Stimulated activated CD8-positive, alpha-beta memory T cell treated with anti-CD3 and anti-CD28 coated beads, Interleukin-15, amount 100 ng/mL, for 4 hours (primary cell): ENCODE data around the gene SLAMF8.

Source experiments
- DNase-seq, 2 donors: peaks; one replicate each; pipeline ENCODE4 v3.0.0-alpha.2; 2020; ENCODE audit warnings: low read depth in 2 of 2

The SLAMF8 gene

DNA sequence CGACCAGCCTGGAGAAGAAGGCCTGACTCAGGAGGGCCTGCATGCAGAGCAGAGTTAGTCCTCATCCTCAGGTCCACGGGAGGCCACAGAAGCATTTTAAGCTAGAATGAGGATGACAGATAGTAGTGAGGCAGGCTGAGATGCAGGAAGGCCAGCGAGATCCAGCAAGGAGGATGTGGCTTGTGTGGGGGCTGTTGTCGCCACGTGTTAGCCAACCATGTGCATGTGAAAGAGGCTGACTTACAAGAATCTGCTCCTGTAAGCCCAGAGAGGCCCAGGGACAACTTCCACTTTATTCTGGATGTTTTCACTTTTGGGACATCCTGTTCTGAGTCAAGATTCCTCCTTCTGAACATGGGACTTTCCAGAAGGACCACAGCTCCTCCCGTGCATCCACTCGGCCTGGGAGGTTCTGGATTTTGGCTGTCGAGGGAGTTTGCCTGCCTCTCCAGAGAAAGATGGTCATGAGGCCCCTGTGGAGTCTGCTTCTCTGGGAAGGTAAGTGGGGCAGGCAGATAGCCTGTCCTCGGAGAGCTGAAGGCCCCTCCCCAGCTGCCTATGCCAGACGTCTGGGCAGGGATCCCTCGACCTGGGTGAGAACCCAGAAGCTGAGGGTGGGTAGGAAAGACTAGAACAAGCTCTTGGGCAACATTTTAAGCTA, at the start of gene SLAMF8:
SLAMF8 (plus strand) TSS at position 433 of the 661 bp plus-strand sequence; CDS start at position 459, 26 bp downstream.
- DNase-seq: peak; percentile 45 to 46

DNA sequence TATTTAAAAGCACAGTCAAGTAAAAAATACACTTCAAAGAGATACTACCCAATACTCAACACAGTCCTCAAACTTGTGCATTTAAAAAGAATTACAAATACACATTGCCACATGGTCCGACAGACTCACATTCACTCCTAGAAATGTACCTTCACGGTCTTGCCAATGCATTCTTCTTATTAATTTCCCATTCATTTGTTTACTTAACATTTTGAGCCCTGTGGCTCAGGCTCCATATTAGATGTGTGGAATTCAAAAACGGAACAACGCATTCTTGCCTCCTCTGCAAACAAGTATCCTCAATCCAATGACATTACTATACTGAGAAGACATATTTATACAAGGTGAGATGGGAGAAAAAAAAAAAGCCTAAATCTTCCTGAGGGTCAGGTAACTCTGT, 48.4 kb upstream of the SLAMF8 start:
- DNase-seq: no peak

DNA sequence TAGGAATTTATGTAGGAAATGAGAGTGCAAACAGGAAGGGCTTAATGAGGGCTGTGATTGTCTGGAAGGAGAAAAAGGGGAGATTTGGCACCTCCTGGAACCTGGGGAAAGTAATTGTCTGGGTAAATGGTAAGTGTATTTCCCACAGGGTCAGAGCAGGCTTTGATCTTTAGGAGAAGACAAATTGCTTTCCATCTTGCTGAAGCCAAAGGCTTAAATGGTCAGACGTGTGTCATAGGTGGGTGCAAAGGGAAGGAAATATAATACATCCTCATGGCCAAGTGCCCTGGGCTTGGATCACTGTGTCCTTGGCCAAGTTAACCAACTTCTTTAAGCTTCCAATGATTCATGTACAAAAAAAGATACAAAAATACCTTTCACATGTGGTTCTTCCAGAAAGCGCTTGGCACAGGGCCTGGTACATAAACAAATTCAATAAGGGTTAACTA, 47.2 kb upstream of the SLAMF8 start:
- no peak for DNase-seq

DNA sequence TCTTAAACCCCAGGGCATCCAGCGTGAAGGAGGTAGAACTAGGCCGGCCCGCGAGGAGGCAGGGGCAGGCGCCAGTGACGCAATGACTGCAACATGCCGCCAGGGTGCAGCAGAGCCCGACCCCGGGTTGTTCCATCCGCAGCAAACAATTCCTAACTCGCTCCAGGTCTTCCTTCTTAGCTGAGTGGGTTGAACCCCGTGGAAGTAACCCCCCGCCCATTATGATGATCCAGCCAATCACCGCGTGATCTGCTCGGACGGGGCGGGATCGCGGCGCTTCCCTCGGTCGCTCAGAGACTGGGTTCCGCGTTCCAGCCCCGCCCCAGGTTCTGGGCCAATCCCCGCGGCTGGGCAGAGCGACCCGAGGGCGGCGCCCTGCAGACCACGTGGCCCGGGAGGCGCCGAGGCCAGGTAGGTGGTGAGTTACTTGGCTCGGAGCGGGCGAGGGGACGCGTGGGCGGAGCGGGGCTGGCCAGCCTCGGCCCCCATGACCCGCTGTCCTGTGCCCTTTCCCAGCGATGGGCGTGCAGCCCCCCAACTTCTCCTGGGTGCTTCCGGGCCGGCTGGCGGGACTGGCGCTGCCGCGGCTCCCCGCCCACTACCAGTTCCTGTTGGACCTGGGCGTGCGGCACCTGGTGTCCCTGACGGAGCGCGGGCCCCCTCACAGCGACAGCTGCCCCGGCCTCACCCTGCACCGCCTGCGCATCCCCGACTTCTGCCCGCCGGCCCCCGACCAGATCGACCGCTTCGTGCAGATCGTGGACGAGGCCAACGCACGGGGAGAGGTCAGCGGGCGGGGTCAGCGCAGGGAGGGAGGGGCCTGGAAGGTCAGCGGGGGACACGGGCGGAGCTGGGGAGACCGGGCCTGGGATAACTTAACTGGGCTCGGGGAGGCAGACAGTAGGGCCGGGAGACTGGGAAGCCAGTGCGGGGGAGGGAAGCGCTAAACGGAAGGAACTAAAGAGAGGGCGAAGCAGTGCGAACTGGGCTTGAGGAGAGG, 45.8 kb upstream of the SLAMF8 start, which contains the start of gene DUSP23:
DUSP23 (plus strand) TSS at position 380 of the 1,000 bp plus-strand sequence; CDS start at position 519, 139 bp downstream.
- peak; percentile 91 to 92 for DNase-seq

DNA sequence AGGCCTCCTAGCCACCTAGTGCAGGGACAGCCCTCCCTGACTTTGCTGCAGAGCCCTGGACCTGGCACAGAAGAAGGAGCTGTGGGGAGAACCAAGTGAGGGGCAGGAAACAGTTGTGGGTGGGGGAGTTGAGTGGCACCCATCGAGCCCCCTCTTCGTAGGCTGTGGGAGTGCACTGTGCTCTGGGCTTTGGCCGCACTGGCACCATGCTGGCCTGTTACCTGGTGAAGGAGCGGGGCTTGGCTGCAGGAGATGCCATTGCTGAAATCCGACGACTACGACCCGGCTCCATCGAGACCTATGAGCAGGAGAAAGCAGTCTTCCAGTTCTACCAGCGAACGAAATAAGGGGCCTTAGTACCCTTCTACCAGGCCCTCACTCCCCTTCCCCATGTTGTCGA, 44.7 kb upstream of the SLAMF8 start:
- DNase-seq: no peak

DNA sequence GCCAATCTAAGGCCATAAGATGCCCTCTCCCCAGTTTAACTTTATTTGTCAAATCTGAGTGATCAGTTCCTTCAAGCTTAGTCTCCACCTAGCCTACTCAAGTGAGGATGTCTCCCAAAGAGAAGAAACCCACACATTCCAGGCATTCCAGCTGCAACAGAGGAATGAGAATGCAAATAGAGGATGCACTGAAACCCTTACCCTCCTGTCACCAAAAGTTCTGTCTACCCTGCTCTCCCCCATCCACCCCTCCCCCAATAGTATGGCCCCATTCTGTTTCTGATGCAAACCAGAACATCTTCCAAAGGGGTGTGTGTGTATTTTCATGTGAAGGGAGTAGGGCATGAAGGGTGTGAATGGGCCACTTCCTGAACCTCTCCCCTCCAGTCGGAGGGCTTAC, 42.9 kb upstream of the SLAMF8 start:
- DNase-seq: no peak

DNA sequence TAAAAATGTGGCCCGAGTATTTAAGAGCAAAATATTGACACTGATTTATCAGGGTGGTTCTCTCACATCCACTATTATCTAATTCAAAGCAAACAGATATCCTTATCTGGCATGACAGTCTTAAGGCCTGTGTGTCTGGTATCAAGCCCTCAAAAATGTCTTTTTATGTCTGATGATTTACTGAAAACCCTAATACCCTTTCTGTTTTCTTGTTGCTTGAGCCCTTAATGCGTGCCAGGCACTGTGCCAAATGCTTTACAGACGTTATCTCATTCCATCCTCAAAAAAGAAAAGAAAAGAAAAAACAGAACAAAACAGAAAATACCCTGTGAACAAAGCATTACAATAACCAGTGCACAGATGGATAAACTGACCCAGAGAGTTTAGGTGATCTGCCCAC, 40.2 kb upstream of the SLAMF8 start:
- DNase-seq: no peak

DNA sequence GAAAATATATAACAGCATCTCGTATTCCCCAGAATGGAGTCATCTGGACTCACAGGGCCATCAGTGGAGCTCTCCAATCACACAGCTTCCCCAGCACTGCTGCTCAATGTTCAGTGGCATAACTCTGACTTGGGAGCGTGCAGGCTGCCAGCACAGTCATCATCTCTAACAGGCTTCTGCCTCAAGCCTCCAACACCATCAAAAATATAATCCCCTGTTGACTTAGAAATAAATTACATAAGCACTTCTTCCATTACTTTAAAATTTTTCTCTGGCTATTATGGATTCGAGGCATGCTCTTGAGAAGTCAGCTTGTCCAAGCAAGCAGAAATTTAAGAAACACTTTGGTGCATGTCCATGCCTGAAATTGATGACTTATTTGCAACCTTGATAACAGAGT, 39.7 kb upstream of the SLAMF8 start:
- DNase-seq: no peak

DNA sequence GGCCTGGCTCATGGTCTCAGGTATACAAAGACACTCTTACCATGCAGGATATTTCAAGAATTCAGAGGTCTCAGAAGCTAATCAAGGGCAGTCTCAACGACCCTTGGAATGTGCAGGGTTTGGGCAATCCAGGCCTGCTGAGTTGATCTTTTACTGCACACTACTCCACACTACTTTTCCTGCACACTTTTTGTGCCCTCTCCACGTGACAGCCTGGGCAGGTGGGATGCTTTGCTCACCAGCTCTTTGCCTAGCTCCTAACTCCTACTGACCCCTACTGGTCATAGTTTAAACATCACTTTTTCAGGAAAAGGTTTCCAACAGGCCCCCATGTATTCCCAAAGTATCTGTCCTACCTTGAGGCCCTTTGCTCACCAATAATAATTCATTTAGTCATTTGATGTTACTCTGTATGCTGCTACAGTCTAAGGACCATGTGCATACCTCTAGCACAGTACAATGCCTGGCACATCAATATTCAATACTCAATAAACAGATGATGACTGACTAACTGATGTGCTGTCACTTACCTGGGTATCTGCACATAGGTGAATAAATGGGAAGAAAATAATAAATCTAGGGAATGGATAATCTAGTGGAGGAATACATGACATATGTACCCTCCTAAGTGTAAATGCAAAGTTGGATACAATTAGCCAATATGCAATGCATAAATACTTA, 36.3 kb upstream of the SLAMF8 start:
- DNase-seq: no peak

DNA sequence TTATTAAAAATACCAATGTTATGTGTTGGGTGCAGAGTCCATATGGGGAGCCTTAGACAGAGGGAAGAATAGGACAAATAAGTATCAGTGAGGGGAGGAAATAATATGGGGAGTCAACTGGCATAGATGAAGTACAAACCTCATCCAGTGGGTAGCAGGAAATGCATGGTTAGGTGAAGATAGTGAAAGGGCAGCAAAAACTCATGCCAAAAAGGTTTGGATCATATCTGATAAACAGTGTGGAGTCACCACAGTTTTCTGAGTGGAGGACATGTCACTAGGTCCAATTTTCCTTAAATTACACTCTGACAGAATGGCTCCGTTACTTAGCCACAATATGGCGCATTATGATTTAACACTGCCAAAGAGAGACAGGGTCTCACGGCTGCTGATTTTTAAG, 35.6 kb upstream of the SLAMF8 start:
- DNase-seq: no peak

DNA sequence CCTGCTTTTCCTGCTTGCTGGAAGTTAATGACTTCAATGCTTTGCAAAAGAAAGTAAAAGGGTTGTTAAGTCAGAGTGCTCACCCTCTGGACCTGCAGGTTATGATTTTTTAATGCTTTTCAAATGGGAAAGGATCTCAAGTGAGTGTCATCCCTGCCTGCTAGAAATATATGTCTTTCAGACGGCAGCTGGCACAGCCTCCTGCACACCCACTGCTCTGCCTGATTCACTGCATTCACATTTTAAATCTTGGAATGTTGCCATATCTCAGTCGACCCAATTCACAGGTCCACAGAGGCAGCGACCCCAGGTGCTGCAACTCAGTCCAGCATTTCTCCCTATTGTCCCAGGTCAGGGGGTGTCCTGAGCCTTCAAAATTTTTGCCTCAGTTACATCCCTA, 35.2 kb upstream of the SLAMF8 start:
- no peak for DNase-seq

DNA sequence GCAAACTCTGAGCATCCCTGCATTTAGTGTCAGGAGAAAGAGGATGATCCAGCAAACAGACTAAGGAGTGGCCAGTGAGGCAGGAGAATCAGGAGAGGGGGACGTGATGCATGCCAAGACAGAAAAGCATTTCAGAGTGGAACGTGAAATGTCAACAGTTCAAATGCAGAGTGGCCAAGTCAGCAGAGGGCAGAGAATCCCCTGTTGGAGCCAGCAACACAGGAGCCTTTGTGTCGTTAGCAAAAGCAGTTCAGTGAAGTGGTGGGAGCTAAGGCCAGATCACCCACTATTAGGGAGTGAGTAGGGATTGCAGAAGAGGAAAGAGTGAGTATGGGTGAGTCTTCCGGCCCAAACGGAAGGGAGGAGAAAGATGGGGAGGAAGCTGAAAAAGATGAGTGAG, 31.1 kb upstream of the SLAMF8 start:
- DNase-seq: no peak

DNA sequence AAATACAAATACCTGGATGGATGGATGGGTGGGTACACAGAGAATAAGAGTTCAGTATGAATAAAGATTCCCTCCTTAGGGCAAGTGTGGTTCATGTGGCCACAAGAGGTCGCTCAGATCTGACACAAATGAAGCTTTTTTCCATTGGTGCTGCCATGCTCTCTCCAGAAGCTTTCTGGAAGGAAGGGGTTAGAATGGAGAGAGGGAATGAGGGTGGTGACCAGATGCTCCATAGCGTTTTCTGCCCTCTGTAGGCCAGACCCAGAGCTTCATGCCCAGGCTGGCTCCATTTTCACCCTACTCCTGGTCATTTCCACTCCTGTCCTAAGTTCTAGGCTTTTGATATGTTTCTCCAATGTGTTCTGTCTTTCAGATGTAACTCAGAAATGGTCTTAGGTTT, 27.8 kb upstream of the SLAMF8 start:
- DNase-seq: no peak

DNA sequence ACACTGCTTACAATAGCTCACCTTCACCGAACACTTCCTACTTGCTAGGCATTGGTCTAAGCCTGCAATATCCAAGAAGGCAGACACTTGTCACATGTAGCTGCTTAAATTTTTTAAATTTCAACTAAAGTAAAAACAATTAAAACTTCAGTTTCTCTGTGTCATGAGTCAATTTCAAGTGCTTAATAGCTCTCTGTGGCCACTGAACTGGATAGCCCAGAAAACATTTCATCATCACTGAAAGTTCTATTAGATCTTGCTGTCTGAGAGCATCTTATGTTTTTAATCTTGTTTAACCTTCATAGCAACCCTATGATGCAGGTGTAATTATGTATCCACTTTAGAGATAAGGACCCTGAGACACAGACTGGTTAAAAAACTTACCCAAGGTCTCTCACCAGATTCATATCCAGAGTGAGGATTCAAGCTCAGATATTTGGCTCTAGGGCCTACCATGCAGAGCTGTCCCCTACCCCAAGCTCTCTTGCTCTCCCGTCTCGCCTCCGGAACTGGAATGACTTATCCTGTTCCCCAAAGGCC, 27.2 kb upstream of the SLAMF8 start:
- no peak for DNase-seq

DNA sequence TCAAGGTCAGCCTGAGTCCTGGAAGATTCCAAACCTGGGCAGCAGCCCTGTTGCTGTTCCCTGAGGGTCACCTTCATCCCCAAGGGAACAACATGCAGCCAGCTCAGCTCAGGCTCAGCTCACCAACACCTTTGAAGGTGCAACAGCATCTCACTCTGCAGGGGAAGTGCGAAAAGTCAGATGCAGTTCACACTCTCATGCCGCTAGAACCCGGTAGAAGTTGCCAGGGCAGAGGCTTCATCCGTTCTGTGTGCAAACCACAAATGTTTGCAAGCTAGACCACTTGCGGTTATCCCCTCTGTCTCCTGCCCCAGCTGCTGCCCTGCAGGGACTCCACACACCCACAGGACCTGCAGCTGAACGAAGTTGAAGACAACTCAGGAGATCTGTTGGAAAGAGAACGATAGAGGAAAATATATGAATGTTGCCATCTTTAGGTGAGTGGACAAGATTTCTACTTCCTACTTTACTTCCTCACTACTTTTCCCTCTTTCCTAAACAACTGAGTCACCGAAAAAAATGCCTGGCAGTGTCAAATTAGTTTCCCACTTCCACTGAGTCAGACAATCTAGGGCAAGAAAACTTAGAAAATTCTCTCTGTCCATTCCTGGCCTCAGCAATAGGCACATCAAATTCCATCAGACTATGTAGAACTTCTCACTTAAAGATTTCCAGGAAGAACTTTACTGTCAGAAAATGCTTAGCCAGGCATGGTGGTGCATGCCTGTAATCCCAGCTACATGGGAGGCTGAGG, 26.3 kb upstream of the SLAMF8 start:
- peak; percentile 13 to 32 for DNase-seq

DNA sequence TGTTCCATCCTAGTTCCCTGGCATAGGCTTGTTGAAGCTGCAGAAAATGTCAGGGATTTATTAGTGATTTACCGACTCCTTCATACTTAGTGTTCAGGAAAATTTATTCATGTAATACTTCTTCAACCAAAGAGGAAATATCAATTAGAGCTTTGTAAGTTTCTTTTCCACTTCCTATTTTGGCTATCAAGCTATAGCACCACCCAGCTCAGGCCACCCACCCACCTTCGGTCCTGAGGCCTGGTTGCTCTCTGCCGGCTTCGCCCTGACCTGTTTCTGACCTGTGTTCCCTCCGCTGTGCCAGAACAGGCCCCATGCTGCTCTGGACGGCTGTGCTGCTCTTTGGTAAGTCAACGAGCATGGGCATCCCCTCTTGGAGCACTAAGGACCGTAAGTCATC, 24.6 kb upstream of the SLAMF8 start, which contains the start of gene FCRL6:
FCRL6 (plus strand) TSS at position 250 of the 400 bp plus-strand sequence; CDS start at position 315, 65 bp downstream.
- no peak for DNase-seq

DNA sequence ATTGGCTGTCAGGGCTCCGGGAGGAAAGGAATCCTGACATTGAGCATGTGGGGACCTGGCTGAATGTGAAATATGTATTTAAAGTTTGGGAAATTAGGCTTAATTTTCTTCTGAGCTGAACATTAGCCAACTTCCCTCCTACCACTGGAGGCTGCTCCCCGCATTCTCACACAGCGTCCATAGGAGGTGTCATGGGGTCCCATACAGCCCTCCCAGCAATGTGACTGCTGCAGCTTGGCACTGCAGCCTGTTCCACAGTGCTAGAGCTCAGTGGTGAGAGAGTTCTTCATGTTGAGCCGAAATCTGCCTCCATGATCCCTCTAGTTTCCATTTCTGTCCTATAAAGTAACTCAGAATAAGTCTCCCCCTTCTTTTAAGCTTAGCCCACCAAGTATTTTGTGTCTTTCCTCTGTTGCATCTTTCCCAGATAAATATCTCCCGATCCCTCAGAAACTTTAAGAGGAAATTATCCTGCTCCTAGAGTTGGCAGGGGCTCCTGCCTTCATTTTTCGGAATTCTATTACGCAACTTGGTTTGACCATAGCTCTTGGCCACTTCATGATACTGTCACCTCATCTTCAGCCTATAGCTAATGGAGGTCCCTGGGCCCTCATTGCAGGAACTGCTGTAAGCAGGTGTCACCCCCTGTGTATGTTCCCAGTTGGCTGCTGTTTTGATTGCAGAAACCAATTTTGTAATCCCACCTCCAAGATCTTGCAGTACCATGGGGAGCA, 22.6 kb upstream of the SLAMF8 start:
- DNase-seq: no peak

DNA sequence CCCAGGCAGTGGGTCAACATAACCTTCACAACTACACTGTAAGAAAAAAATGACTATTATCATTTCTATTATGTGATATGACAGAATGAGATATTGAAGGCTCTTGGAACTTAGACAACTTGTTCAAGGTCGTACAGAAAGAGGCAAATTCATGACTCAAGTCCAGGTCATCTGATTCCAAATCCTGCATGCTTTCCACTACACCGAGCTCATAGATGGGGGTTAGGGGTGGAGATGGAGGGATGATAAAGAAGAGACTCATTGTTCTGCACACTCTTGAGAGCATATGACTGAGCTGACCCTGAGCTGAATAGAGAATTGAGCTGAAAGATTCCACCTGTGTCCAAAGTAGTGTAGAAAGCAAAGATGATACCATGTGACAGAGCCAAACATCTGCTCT, 21.7 kb upstream of the SLAMF8 start:
- no peak for DNase-seq

DNA sequence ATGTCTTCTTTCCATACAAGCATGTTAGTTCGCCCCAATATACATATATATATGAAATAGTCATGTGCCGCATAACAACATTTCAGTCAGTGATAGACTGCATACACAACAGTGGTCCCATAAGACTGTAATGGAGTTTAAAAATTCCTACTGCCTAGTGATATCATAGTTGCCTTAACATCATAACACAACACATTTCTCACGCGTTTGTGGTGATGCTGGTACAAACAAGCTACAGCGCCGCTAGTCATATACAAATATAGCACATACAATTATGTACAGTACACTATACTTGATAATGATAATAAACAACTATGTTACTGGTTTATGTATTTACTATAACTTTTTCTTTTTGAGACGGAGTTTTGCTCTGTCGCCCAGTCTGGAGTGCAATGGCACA, 10.7 kb upstream of the SLAMF8 start:
- DNase-seq: no peak

DNA sequence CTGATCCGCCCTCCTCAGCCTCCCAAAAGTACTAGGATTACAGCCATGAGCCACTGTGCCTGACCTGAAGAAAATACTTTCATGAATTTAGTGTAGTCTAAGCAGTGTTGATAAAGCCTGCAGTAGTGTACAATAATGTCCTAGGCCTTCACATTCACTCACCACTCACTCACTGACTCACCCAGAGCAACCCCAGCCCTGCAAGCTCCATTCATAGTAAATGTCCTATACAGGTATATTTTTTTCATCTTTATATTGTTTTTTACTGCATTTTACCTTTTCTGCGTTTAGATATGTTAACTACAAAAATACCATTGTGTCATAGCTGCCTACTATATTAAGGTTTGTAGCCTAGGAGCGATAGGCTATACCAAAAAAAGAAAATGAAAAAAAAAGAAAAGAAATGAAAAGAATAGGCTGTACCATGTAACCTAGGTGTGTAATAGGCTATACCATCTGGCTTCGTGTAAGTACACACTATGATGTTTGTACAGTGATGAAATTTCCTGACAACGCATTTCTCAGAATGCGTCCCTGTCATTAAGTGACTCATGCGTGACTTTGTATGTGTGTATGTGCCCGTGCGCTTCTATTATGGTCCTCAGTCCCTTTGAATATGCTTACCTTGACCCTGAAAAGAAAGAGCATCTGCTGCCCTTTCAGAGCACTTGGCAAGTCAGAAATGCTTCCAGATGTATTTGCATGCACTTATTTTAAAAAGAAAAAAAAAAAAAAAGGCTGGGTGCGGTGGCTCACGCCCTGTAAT, 9.2 kb upstream of the SLAMF8 start:
- no peak for DNase-seq
